ENCODE measurements around the gene NOL7.

Gene NOL7

GRCh38 chr6:13590574-13591153 lies 24.5 kb upstream of the NOL7 start:
- Histone ChIP-seq H4K20me1 (ENCODE audit: control insufficient read depth, insufficient read depth, low read depth, low read length) (no peaks in the 10 kb centered on the region), H3K4me2 (ENCODE audit: low read length) (no peak overlapping the region), H3F3A (ENCODE audit: control insufficient read depth, insufficient read depth) (no peaks in the 10 kb centered on the region), H3K4me3 (ENCODE audit: low read length) (no peak overlapping the region), H3K79me2 (ENCODE audit: control insufficient read depth, low read length) (no peaks in the 10 kb centered on the region), H3K9me2 (replicated peaks; ENCODE audit: control insufficient read depth, low read length) (no peaks in the 10 kb centered on the region), H3K27ac (ENCODE audit: low read depth, low read length) (no peak overlapping the region), H3K4me1 (ENCODE audit: control insufficient read depth, low read length) (no peaks in the 10 kb centered on the region), H3K27me3 (ENCODE audit: control insufficient read depth, low read length) (no peaks in the 10 kb centered on the region), H3K36me3 (ENCODE audit: control insufficient read depth, low read length) (peaks cover 29% of the 10 kb centered on the region), H3K9me3 (ENCODE audit: control insufficient read depth, insufficient read depth, low read length) (no peaks in the 10 kb centered on the region)
- TF ChIP-seq EZH2phosphoT487 (IDR thresholded peaks at IDR 0.05; ENCODE audit: borderline replicate concordance, low read length) = no peak
- no peak for TF ChIP-seq CTCF (IDR thresholded peaks at IDR 0.05; ENCODE audit: low read depth, low read length, poor library complexity, severe bottlenecking)

GRCh38 chr6:13591205-13591921 lies 23.8 kb upstream of the NOL7 start:
- no peak overlapping the region for H3K4me3 ChIP-seq (ENCODE audit: low read length)
- no peaks in the 10 kb centered on the region for H3K9me3 ChIP-seq (ENCODE audit: control insufficient read depth, insufficient read depth, low read length)
- H3K36me3 ChIP-seq (ENCODE audit: control insufficient read depth, low read length) = peaks cover 29% of the 10 kb centered on the region

GRCh38 chr6:13593103-13593502 lies 22.0 kb upstream of the NOL7 start:
- Histone ChIP-seq H4K20me1 (ENCODE audit: control insufficient read depth, insufficient read depth, low read depth, low read length) (no peaks in the 10 kb centered on the region), H3K27me3 (ENCODE audit: control insufficient read depth, low read length) (no peaks in the 10 kb centered on the region), H3K9me2 (replicated peaks; ENCODE audit: control insufficient read depth, low read length) (no peaks in the 10 kb centered on the region), H3K4me1 (ENCODE audit: control insufficient read depth, low read length) (no peaks in the 10 kb centered on the region), H3K36me3 (ENCODE audit: control insufficient read depth, low read length) (peaks cover 19% of the 10 kb centered on the region), H3F3A (ENCODE audit: control insufficient read depth, insufficient read depth) (no peaks in the 10 kb centered on the region), H3K4me3 (ENCODE audit: low read length) (no peak overlapping the region), H3K27ac (ENCODE audit: low read depth, low read length) (no peak overlapping the region), H3K4me2 (ENCODE audit: low read length) (no peak overlapping the region), H3K9me3 (ENCODE audit: control insufficient read depth, insufficient read depth, low read length) (no peaks in the 10 kb centered on the region), H3K79me2 (ENCODE audit: control insufficient read depth, low read length) (no peaks in the 10 kb centered on the region)
- TF ChIP-seq EZH2phosphoT487 (IDR thresholded peaks at IDR 0.05; ENCODE audit: borderline replicate concordance, low read length) (no peak), CTCF (IDR thresholded peaks at IDR 0.05; ENCODE audit: low read depth, low read length, poor library complexity, severe bottlenecking) (no peak)

More at GRCh38 chr6:13591205-13591921, 23.8 kb upstream of the NOL7 start:
- Histone ChIP-seq H3K4me2 (ENCODE audit: low read length) (no peak overlapping the region), H3K27me3 (ENCODE audit: control insufficient read depth, low read length) (no peaks in the 10 kb centered on the region), H3K4me1 (ENCODE audit: control insufficient read depth, low read length) (no peaks in the 10 kb centered on the region), H3K9me2 (replicated peaks; ENCODE audit: control insufficient read depth, low read length) (no peaks in the 10 kb centered on the region), H3K79me2 (ENCODE audit: control insufficient read depth, low read length) (no peaks in the 10 kb centered on the region), H3F3A (ENCODE audit: control insufficient read depth, insufficient read depth) (no peaks in the 10 kb centered on the region), H4K20me1 (ENCODE audit: control insufficient read depth, insufficient read depth, low read depth, low read length) (no peaks in the 10 kb centered on the region), H3K27ac (ENCODE audit: low read depth, low read length) (no peak overlapping the region)
- TF ChIP-seq EZH2phosphoT487 (IDR thresholded peaks at IDR 0.05; ENCODE audit: borderline replicate concordance, low read length) (no peak), CTCF (IDR thresholded peaks at IDR 0.05; ENCODE audit: low read depth, low read length, poor library complexity, severe bottlenecking) (no peak)
